Uterus (tissue), 4 donors: Measurements from ENCODE around the gene ELP2. TPM values are rescaled to one million over a fixed set of nuclear protein-coding genes. Genes with fewer than 3 reads are reported as not detected.

ENCODE experiments used
- DNase-seq, 2 donors: peaks; one replicate each; pipeline ENCODE4 v3.0.0-alpha.2; 2019 to 2020
- H3K27ac ChIP-seq, 2 donors: fragments of 200-600 bp; sonication (generic); 1 replicate in 1 of 2; 2 replicates in 1 of 2; pipeline ENCODE4 v1.5.1; 2016 to 2018
- H3K27me3 ChIP-seq, 2 donors: fragments of 200-600 bp; sonication (generic); one replicate each; pipeline ENCODE4 v1.5.1; 2018 to 2019; ENCODE audit warnings: control low read depth in 1 of 2
- H3K36me3 ChIP-seq, 2 donors: fragments of 200-600 bp; sonication (generic); one replicate each; pipeline ENCODE4 v1.5.1; 2019; ENCODE audit warnings: control low read depth in 1 of 2
- H3K4me1 ChIP-seq, 2 donors: fragments of 200-600 bp; sonication (generic); one replicate each; pipeline ENCODE4 v1.5.1; 2018 to 2019; ENCODE audit warnings: control low read depth in 1 of 2
- H3K4me3 ChIP-seq, 2 donors: fragments of 200-600 bp; sonication (generic); 1 replicate in 1 of 2; 2 replicates in 1 of 2; pipeline ENCODE4 v1.5.1; 2018 to 2019; ENCODE audit warnings: mild to moderate bottlenecking in 1 of 2
- H3K9me3 ChIP-seq, 2 donors: fragments of 200-600 bp; sonication (generic); one replicate each; pipeline ENCODE4 v1.5.1; 2019; ENCODE audit warnings: control low read depth in 1 of 2
- POLR2A ChIP-seq, 2 donors: fragments of 450-650 bp; IDR thresholded peaks; one replicate each; pipeline ENCODE4 v1.6.1; 2016; ENCODE audit warnings: antibody characterized with exemption in 2 of 2, mild to moderate bottlenecking in 1 of 2, moderate library complexity in 1 of 2
- intact Hi-C: fragments of 100-400 bp; cut with DNase I; formaldehyde crosslinking; loops from one replicate; pipeline ENCODE4 v1.15.1; 2023; ENCODE audit warnings: low total_unique reads
- total RNA-seq, 4 donors: library from RNA; depleted of rRNA in 3 of 4; stranded (reverse); fragments of >200 nt in 3 of 4; gene quantifications; one replicate each; pipeline versions ENCODE4 v1.1.0 to v1.2.4, GENCODE V29; 2014 to 2023
- TF ChIP-seq, protein P1 (sequence below), 4 experiments: fragments of 200-600 bp in 2 of 4; fragments of 450-650 bp in 2 of 4; sonication (generic) in 2 of 4; IDR thresholded peaks; one replicate each; pipeline ENCODE4 v1.5.1; 2016 to 2019; ENCODE audit warnings: antibody characterized with exemption in 4 of 4, mild to moderate bottlenecking in 2 of 4, moderate library complexity in 1 of 4
- donor health status: DM: yes; HTN: yes; CAD: no.

ELP2 gene
- total RNA-seq, 4 donors from 2014 or later: 73.3 to 152 (median 113) TPM

DNA sequence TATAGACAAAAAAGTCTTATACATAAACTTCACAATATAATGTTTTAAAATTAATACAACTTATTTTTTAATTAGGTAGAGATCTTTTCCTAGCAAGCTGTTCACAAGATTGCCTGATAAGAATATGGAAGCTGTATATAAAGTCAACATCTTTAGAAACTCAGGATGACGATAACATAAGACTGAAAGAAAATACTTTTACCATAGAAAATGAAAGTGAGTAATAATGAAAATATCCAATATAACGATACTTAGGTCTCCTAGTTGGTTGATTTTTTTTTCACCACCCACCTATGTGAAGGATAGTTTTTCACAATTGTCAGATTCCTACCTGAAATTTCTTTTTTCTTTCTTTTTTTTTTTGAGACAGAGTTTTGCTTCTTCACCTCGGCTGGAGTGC is 13.1 kb downstream of the ELP2 start:
- TF ChIP-seq POLR2A (IDR thresholded peaks at IDR 0.05): no peak
- TF ChIP-seq, protein P1, sequence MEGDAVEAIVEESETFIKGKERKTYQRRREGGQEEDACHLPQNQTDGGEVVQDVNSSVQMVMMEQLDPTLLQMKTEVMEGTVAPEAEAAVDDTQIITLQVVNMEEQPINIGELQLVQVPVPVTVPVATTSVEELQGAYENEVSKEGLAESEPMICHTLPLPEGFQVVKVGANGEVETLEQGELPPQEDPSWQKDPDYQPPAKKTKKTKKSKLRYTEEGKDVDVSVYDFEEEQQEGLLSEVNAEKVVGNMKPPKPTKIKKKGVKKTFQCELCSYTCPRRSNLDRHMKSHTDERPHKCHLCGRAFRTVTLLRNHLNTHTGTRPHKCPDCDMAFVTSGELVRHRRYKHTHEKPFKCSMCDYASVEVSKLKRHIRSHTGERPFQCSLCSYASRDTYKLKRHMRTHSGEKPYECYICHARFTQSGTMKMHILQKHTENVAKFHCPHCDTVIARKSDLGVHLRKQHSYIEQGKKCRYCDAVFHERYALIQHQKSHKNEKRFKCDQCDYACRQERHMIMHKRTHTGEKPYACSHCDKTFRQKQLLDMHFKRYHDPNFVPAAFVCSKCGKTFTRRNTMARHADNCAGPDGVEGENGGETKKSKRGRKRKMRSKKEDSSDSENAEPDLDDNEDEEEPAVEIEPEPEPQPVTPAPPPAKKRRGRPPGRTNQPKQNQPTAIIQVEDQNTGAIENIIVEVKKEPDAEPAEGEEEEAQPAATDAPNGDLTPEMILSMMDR (IDR thresholded peaks at IDR 0.05): no peak
- H3K27ac ChIP-seq: no peak overlapping the region
- no peaks in the 10 kb centered on the region for H3K4me1 ChIP-seq
- H3K4me3 ChIP-seq: no peak overlapping the region
- DNase-seq: no peak
- no peaks in the 10 kb centered on the region for H3K9me3 ChIP-seq
- intact Hi-C loops: no loop called here
- no peaks in the 10 kb centered on the region for H3K36me3 ChIP-seq
- no peaks in the 10 kb centered on the region for H3K27me3 ChIP-seq

DNA sequence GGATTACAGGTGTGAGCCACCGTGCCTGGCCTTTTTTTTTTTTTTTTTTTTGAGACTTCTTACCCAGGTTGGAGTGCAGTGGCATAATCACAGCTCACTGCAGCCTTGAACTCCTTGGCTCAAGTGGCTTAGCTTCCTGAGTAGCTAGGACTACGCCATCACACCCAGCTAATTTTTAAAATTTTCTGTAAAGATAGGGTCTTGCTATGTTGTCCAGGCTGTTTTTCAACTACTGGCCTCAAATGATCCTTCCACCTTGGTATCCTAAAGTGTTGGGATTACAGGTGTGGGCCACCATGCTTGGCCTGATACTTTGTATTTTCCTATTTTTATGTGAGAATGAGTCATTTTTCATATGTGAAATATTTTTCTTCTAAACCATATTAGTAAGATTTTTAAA is 13.7 kb downstream of the ELP2 start:
- Histone ChIP-seq H3K36me3 (no peaks in the 10 kb centered on the region), H3K4me3 (no peak overlapping the region), H3K9me3 (no peaks in the 10 kb centered on the region), H3K27me3 (no peaks in the 10 kb centered on the region), H3K4me1 (no peaks in the 10 kb centered on the region), H3K27ac (no peak overlapping the region)
- TF ChIP-seq POLR2A (IDR thresholded peaks at IDR 0.05): no peak
- TF ChIP-seq, protein P1 (IDR thresholded peaks at IDR 0.05): no peak
- intact Hi-C loops: no loop called here
- DNase-seq: no peak

DNA sequence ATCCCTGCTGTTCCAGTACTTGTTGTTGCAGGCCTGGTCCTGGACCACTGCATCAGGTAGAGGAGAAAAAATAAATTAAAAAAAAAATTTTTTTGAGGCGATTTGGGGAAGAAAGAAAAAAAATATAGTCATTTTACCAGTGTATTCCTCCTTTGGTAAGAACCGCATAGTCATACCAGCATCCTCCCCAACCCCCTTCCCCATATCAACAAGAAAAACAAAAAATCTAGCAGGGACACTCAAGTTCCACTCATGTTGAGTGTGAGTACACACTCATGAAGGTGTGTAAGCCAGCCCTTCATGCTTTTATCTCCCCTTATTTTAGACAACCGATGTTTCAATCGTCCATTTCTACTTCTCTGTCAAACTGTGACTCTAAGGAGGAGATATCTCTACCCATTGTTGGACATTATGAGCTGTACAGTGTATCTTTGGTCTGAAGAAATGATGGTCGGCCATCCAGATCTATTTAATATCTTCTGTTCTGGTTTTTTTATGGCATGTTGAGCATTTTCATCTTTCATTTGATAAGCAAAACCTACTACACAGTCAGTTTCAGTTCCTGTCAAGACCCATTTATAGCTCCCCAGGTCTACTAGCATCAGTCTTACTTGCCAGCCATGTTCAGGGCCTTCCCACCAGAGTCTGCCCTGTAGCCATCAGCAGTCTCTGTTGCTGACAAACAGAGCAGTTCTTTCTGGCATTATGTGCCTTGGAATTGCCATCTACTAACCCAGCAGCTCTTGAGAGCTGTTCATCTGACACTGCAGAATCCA is 20.0 kb downstream of the ELP2 start:
- no peak for DNase-seq
- H3K9me3 ChIP-seq: no peaks in the 10 kb centered on the region
- intact Hi-C loops: no loop called here
- H3K27me3 ChIP-seq: no peaks in the 10 kb centered on the region
- H3K27ac ChIP-seq: no peak overlapping the region
- TF ChIP-seq, protein P1 (IDR thresholded peaks at IDR 0.05): no peak
- TF ChIP-seq POLR2A (IDR thresholded peaks at IDR 0.05): no peak
- no peaks in the 10 kb centered on the region for H3K4me1 ChIP-seq
- H3K36me3 ChIP-seq: no peaks in the 10 kb centered on the region
- no peak overlapping the region for H3K4me3 ChIP-seq

- no peak for TF ChIP-seq POLR2A (IDR thresholded peaks at IDR 0.05)
- TF ChIP-seq, protein P1 (IDR thresholded peaks at IDR 0.05): no peak
- Histone ChIP-seq H3K27me3 (no peaks in the 10 kb centered on the region), H3K9me3 (no peaks in the 10 kb centered on the region), H3K4me1 (no peaks in the 10 kb centered on the region), H3K4me3 (no peak overlapping the region), H3K27ac (no peak overlapping the region), H3K36me3 (no peaks in the 10 kb centered on the region)
- no peak for DNase-seq
- intact Hi-C loops: no loop called here
Observed at GRCh38 chr18:36152781-36153180, 23.1 kb downstream of the ELP2 start.

DNA sequence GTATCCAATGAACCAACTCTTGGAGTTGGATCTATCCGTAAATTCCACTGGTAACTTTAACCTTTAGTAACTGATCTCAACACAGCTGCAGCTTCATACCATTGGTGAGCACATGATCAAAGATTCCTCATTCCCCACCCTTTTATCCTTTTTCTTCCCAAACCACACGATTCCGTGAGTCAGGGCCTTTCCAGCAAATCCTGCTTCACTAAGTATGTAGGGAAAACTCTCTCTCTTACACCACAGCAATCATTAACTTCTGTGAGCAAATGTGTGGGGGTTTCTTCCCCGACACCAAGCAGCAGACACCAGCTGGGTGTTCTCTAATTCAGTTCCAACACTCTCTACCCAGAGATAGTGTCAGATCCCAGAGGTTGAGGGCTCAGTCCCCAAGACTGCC is 23.5 kb downstream of the ELP2 start:
- DNase-seq: no peak
- Histone ChIP-seq H3K4me3 (no peak overlapping the region), H3K27ac (no peak overlapping the region), H3K9me3 (no peaks in the 10 kb centered on the region), H3K27me3 (no peaks in the 10 kb centered on the region), H3K36me3 (no peaks in the 10 kb centered on the region), H3K4me1 (no peaks in the 10 kb centered on the region)
- intact Hi-C loops: no loop called here
- TF ChIP-seq POLR2A (IDR thresholded peaks at IDR 0.05): no peak
- TF ChIP-seq, protein P1 (IDR thresholded peaks at IDR 0.05): no peak
